Measurements from ENCODE around the gene ASTN2.

The ASTN2 gene, protein sequence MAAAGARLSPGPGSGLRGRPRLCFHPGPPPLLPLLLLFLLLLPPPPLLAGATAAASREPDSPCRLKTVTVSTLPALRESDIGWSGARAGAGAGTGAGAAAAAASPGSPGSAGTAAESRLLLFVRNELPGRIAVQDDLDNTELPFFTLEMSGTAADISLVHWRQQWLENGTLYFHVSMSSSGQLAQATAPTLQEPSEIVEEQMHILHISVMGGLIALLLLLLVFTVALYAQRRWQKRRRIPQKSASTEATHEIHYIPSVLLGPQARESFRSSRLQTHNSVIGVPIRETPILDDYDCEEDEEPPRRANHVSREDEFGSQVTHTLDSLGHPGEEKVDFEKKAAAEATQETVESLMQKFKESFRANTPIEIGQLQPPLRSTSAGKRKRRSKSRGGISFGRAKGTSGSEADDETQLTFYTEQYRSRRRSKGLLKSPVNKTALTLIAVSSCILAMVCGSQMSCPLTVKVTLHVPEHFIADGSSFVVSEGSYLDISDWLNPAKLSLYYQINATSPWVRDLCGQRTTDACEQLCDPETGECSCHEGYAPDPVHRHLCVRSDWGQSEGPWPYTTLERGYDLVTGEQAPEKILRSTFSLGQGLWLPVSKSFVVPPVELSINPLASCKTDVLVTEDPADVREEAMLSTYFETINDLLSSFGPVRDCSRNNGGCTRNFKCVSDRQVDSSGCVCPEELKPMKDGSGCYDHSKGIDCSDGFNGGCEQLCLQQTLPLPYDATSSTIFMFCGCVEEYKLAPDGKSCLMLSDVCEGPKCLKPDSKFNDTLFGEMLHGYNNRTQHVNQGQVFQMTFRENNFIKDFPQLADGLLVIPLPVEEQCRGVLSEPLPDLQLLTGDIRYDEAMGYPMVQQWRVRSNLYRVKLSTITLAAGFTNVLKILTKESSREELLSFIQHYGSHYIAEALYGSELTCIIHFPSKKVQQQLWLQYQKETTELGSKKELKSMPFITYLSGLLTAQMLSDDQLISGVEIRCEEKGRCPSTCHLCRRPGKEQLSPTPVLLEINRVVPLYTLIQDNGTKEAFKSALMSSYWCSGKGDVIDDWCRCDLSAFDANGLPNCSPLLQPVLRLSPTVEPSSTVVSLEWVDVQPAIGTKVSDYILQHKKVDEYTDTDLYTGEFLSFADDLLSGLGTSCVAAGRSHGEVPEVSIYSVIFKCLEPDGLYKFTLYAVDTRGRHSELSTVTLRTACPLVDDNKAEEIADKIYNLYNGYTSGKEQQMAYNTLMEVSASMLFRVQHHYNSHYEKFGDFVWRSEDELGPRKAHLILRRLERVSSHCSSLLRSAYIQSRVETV (N-terminal part only)

DNA sequence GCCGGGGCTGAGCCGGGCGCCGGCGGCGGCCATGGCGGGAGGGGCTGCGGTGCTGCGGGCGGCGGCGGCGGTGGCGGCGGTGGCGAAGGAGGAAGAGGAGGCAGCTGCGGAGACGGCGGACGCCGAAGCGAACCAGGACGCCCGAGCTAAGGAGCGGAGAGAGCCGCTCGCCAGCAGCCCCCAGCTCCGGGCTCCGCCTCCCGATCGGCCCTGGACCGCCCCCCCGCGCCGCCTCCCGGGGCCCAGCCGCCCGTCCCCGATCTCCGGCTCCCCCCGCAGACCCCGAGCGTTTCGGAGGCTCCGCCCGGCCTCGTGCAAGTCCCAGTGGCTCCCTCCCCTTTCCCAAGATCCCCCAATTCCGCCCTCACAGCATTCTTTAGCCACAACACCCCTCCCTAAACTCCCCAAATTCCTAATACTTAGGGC, at the start of gene ASTN2:
ASTN2 (minus strand) TSS at position 152 of the 426 bp plus-strand sequence; CDS start at position 33, 119 bp downstream.
- DNase-seq, result no peak

DNA sequence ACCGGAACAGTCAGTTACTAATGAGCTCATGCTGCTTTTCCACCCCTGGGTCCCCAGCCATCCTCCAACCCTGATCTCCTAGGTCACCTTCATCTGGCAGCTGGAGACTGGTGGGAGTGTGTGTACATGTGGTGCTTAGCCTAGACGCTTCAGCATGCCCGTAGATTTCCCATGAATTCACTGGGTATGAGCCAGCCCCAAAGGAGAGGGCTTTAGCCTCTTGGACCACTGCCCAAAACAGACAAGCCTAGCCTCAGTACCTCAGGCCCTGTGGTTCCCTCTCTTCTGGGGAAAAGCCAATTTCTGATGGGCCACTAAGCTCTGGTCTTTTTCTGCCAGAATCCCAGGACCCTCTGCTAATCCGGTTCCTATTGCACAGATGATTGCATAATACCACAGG, 48.0 kb upstream of the ASTN2 start:
- no peak for DNase-seq

DNA sequence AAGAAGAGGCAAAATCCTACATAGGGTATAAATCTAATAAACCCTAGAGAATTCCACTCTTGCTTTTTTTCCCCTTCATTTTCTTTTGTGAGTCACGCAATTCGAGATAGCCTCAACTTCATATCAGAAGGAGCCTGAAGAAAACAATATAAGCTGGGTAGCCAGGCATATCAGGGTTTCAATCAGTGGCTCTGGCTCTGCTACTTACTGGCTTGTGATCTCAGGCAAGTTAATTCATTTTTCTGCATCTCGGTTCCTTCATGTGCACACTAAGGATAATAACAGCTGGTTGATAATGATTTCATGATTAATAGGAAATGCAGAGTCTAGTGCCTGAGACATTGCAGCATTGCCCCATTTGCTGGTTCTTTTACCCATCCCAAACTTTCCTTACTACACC, 46.5 kb upstream of the ASTN2 start:
- no peak for DNase-seq

DNA sequence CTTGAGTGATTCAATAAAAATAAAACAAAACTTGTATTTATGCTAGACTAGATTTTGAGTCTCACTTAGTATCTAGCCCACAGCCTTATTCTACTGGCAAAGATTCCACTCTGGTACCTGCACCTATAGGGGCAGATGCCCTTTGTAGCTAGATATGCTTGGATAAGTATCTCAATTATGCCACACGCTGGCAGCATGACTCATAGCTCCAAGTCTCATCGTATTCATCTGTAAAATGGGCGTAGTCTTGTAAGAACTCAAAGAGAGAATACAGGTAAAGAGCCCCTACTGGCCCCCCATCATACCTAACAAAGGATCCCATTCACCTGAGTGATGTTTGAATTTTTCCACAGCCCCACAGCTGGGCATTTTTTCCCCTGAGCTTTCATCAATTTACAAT, 45.9 kb upstream of the ASTN2 start:
- DNase-seq, result no peak

DNA sequence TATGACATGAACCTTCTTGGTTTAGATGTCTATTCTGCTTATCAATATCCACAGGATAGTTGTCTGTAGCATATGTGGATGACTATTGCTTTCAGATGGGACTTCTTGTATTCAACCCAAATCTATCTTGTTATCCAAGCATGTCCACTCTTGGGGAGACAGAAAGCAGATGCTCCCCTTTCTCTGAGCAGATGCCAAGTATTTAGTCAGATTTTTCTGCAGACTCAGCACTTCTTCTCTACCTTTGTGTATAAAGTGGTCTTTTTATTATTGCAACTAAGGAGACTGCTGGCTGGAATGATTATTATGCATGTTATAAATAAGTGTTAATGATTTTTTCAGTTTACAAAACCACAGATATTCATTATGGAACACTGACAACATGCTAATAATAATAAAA, 45.1 kb upstream of the ASTN2 start:
- no peak for DNase-seq

DNA sequence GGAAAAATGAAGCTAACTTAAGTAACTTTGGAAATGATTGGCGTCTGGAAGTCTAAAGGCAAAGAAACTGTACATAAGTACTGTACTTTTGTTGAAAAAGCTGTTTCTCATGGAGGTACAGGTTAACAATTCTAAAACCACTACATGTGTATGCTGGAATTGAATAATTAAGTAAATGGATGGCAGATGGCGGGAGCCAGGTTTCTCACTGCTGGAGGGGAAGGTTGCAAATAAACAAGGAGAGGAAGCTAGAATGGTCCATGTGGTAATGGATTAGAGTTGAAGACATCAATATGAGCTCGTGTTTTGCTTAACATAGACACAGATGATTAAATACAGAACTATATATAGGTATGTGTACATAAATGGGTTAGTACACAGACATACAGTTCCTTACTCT, 43.2 kb upstream of the ASTN2 start:
- no peak for DNase-seq

DNA sequence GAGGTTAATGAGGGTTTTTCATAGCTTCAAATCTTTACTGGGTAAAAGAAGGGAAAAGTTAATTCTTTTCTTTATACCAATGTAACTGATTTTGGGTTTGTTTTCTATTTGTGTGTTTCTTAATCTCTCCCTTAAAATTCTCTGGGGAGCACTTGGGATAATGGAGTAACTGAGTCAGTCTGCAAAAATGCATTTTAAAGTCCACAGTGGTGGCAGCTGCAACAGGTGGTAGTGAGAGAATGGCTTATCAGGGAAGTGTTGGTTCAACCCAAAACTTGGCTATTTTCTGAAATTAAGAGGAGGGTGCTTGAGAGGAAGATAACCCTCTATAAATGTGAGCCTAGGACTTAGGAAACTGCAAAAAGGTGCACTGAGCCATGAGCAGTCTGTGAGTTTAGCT, 39.9 kb upstream of the ASTN2 start:
- no peak for DNase-seq

DNA sequence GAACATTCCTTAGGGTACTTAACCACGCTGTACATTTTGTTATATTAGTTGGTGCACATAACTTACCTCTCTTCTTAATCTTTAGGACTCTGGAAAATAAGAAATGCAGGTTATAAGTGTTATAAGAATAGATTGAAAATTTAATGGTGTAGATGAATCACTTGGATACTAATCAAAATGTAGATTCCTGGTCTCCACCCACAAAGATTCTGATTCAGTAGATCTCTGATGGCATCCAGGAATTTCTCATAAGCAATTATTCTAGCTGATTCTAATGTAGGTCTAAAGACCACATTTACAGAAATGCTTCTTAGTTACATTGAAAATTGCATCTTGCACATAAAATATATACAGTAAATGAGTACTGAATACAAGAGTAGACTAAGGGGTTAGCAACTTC, 38.9 kb upstream of the ASTN2 start:
- DNase-seq, result no peak

DNA sequence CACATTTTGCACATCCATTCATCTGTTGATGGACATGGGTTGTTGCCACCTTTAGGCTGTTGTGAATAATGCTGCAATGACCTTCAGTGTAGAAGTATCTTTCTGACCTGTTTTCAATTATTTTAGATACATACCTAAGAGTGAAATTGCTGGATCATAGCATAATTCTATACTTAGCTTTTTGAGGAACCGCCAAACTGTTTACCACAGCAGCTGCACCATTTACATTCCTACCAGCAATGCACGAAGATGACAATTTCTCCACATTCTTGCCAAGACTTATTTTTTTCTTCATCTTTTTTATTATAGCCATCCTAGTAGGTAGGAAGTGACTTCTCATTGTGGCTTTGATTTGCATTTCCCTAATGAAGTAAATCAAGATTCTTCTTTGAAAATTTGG, 36.5 kb upstream of the ASTN2 start:
- no peak for DNase-seq

DNA sequence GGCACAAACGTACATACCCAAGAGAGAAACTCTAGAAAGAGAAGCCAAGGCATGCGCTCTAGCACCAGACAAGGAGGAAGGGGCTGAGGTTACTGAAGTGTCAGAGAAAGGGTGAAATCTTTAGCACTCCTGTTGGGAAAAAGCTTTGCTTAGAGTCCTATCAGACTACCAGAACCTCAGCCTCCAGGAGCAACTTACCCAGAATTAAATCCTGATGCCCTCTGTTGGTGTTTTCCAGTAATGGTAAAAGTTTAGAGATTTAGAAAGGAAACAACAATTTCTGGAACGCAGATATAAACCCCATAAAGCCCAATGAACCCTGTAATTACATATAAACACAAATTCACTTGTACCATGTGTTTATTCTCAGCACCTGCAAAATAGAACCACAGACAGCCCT, 33.2 kb upstream of the ASTN2 start:
- DNase-seq, result no peak

DNA sequence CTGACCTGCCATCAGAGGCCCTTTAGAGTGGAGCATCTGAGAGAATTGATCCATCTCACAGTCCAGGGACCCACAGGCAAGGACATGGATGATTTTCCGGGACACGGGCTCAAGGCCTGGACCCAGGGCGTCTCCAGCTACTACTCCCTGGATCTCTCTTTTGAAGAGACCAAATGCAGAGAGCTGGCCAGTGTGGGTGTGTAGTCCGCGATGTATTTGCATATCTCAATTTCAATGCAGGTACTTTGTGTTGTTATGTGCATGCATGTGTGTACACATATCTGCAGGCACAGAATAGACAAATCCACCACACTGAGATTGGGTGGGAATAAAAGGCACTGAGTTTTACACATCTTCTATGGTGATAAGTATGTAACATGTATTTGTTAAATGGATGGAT, 30.8 kb upstream of the ASTN2 start:
- no peak for DNase-seq

DNA sequence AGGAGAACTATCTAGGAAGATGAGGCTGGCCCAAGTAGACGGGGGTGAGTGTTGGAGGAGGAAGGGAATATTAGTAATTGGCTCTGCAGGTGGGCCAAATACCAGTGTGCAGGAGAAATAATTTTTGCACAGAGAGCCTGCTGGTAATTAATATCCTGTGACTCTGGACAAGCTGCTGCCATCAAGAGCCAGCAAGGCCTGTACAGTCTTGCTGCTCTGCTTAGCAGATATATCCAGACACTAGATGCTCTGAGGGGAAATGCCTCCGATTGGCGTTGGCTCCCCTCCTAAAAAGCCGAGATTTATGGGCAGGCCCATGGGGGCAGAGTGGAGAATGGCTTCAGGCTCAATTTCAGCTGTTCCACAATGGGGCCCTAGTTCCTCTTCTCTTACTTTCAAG, 29.6 kb upstream of the ASTN2 start:
- DNase-seq, result no peak

DNA sequence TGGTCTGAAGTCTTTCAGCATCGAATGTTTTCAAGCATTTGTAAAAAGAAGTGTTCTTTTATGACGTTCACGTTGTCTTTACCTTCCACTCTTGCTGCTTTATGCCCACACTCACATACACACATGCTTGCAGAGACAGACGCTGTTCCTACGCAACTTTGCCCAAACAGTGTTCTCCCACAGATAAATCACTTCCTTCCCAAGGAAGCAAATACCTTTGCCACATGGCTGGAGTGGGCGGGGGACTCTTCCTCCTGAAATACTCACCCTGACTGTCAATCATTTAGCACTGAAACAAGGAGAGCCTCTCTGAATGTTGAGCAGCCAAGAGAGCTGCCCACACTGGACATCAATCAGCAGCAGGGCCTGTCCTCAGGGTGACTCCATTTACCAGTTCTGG, 22.4 kb upstream of the ASTN2 start:
- DNase-seq, result no peak

DNA sequence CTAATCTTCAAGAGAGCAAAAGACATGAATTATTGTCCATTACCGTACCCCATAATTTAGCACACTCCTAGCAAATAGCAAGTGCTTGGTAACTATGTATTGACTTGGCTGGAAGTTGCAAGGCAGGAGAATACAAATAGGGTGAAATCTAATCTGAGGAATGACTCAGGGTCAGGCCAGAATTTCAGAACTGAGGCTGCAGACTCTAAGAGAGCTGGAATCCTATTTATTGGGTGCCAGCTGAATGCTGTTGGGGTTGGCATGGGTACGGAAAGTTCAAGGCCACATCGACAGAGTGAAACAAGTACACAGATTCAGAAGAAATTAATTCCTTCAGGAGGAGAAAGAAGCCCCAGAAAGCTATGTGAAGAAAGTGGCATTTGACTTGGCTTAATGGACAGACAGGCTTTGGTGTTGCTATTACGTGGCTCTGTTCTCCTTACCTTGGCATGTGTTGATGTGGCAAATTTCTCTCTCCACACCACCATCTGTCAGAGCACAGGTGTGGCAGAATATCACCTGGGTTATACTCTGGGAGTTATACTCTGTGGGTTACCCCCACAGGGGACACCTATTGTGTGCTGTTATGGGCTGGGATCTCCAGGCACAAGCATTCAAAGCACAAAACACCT, 20.9 kb upstream of the ASTN2 start:
- no peak for DNase-seq

DNA sequence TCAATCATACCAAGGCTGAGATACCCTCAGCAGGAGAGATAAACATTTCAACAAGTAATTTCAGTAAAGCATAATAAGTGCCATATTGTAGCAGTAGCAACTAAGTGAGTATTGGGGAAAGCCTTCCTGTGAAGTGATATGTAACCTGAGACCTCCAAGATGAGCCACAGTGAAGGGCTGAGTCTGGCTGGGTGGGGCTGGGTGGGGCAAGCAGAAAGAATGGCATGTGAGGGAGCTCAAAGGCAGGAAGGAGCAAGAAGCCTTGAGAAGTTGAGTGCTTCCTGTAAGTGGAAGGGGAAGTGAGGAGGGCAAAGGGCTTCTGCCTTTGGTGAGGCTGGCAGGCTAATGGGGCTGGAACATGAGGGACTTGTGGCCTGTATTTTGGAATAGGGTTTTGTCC, 19.7 kb upstream of the ASTN2 start:
- no peak for DNase-seq

DNA sequence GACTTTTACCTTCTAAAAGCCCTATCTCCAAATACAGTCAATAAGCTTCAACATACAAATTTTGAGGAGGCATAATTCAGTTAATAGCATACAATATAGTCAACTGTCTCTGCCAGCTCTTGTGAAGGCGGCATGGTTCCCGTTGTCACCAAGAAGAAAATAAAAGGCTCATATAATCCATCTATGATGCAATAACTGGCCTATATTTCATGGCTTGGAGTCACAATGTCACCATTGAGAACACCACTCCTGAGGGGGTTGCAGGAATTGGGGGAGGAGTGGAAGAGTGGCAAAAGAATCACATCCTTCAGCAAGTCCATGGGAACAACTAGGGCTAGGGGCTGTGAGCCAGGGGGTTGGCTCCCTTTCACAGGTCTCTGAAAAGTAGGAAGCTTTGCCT, 16.0 kb upstream of the ASTN2 start:
- no peak for DNase-seq

DNA sequence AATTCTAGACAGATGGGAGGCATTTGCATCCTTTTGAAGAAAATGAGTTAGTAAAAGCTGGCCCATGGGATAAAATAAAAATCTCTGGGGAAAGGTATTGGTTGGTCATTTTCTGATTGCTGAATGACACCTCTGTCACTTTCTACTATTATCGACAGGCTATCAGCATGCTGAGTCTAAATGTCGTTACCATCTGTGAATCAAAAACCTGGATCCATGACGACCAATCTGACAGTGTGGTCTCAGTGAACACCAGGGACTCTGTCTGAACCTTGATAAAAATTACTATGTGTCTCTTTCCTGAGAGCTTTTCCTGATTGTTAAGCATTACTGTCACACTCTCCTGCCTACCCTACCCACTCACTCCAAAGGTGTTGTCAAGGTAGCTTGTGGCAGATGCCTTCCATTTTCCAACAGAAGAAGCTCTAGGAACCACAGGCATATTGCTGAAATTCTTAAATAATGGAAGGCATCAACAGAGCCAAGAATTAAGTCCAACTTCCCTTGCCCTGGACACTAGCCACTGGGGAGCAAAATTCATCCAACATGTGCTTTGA, 12.6 kb upstream of the ASTN2 start:
- DNase-seq, result no peak

DNA sequence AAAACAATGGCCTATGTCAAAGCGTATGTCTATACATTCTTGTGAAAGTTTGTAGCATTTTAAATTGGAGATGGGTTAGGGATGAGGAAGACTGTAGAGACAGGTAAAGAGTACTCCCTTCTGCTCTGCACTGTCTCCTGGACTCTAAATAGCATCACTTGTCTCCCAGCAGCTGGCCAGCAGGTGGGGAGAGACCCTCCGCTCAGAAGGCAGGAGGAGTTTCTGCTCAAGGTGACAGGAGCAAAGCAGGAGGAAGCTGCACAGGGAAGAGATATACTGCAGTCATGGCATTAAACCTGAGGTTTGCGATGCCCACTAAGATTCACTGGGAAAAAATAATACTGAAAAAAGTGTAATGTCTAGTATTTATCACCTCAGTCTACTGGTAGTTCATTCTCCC, 10.7 kb upstream of the ASTN2 start:
- no peak for DNase-seq

DNA sequence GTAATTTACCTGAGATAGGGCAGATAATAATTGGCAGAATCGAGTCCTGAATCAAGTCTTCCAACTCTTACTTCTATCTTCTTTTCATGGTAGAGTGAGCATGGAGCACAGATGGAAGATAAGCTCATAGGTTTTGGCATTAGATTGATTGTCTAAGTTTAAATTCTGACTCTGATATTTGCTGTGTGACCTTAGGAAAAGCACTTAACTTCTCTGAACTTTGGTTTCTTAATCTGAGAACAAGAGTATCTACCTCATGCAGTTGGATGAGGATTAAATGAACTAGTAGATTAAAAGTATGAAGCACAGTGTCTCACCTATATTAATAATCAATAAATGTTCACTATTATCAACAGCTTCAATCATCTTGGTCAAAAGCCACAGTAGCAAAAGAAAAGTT, 9.4 kb upstream of the ASTN2 start:
- no peak for DNase-seq

DNA sequence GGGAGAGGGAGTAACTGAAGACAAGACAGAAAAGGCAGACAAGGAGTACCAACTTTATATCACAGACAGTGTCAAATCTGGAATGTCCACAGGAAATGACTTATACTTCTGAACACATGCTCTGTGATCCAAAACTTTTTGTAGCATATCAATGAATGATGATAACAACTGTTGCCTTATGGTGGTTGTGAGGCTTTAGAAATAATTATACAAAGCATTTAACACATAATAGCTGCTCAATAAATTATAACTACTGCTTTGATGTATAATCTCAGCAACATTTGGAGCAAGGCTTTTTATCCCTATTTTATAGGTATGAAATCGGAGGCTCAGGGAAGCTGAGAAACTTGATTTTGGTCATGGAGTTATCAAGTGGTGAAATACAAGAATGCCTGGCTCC, 3.3 kb upstream of the ASTN2 start:
- no peak for DNase-seq

DNA sequence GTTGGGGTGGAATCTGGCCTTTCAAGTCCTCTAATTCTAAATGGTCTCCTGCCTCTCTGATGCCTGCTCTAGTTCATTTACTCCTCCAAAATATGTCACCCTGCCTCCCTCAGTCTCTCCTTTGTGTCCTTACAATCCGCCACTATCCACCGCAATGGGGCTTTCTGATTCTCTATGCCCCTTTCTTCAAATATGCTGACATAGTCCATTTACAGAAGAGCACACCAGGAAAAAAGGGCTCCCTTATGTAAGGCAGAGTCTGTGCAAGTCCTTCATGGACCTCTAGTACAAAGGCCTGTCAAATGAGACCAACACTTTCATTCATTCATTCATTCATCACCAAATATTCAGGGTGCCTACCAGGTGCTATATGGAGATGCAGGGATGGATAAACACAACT, 2.0 kb upstream of the ASTN2 start:
- DNase-seq, result no peak

DNA sequence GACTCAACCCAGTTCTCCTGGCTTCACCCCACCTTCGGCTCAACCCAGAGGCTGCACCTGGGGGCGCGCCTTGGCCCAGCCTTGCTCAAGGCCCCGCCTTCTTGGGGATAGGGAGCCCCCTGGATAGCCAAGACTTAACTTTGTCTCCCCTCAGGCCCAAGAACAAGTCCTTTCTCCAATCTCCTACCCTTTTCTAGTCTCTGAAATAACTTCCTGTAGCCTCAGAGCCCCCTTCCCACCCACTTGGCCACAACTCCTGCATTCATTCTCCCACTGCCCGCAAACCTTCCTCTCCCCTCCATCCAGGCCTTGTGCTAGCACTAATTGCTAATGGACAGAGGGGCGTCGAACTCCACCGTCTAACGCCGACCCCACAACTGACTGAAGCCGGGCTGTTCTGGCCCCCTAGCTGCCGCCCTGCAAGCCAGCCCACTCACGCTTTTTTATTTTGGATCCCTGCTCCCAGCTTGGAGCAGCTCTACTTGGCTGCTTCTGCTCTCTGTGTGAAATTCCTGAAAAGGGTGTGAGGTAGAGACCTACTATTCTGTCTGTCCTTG, 579 bp upstream of the ASTN2 start:
- DNase-seq, result no peak
